A549 (cell line): ENCODE data around the gene CSAD. TPM values are rescaled to one million over a fixed set of nuclear protein-coding genes. Genes with fewer than 3 reads are reported as not detected.

Experiments
- ATAC-seq, 2 experiments: fragments of 200-7000 bp in 1 of 2; fragments of >200 bp in 1 of 2; cut with Nextera tagmentation in 1 of 2; cut with Tn5 transposase in 1 of 2; 3 replicates each; pipeline versions ENCODE4 v1.8.0 to v1.9.1; 2018 to 2020; ENCODE audit warnings: mild to moderate bottlenecking in 1 of 2, moderate library complexity in 1 of 2
- CTCF ChIA-PET: fragments of 300-600 bp; sonication (Branson Sonifier 250); formaldehyde crosslinking; extraction: SDS; loops from one replicate; lab custom pipeline; 2021; ENCODE audit warnings: antibody characterized with exemption, inconsistent platforms; lab: Yijun Ruan, JAX
- POLR2A ChIA-PET: fragments of 350-600 bp; formaldehyde crosslinking; extraction: SDS; loops from one replicate; lab custom pipeline; 2021; ENCODE audit warnings: antibody characterized with exemption, inconsistent platforms; lab: Yijun Ruan, JAX
- DNase-seq, 2 experiments: peaks; one replicate each; pipeline versions ENCODE4 v3.0.0 to v3.0.0-alpha.2; 2011 to 2016; ENCODE audit warnings: low read depth in 1 of 2, low spot score in 1 of 2
- FAIRE-seq: peaks from 2 replicates; lab custom pipeline; 2011; peaks lifted over from hg19 to GRCh38; lab: Jason Lieb, UNC
- H3K27ac ChIP-seq, 2 experiments: fragments of >200 bp; sonication (Bioruptor Twin); formaldehyde crosslinking; 3 replicates each; pipeline ENCODE4 v1.5.1; 2016 to 2017
- H3K4me1 ChIP-seq: fragments of >200 bp; sonication (Bioruptor Twin); formaldehyde crosslinking; 3 replicates; pipeline ENCODE4 v1.6.1; 2016
- H3K4me2 ChIP-seq: fragments of >200 bp; sonication (Bioruptor Twin); formaldehyde crosslinking; 3 replicates; pipeline ENCODE4 v1.6.1; 2016
- H3K4me3 ChIP-seq: fragments of >200 bp; sonication (Bioruptor Twin); formaldehyde crosslinking; 3 replicates; pipeline ENCODE4 v1.5.1; 2016
- H3K9me3 ChIP-seq: fragments of >200 bp; sonication (Bioruptor Twin); formaldehyde crosslinking; 3 replicates; pipeline ENCODE4 v1.6.1; 2016
- BHLHE40 ChIP-seq: IDR thresholded peaks from 2 replicates; pipeline ENCODE4 v1.6.1; 2012; ENCODE audit warnings: low read depth, low read length, inconsistent platforms
- CBX2 ChIP-seq: fragments of 200-600 bp; sonication (generic); IDR thresholded peaks from 2 replicates; pipeline ENCODE4 v1.6.1; 2016; ENCODE audit warnings: low read depth, mild to moderate bottlenecking, borderline replicate concordance
- CEBPB ChIP-seq, 2 experiments: fragments of >200 bp in 1 of 2; sonication (Bioruptor Twin) in 1 of 2; formaldehyde crosslinking in 1 of 2; IDR thresholded peaks; 2 replicates each; pipeline ENCODE4 v1.6.1; 2012 to 2016
- E2F6 ChIP-seq: IDR thresholded peaks from 2 replicates; pipeline ENCODE4 v1.6.1; 2012; ENCODE audit warnings: low read depth, borderline replicate concordance
- EHF ChIP-seq: fragments of 250-450 bp; sonication (Bioruptor Pico); IDR thresholded peaks from 2 replicates; pipeline ENCODE4 v1.5.0; 2020; ENCODE audit warnings: mild to moderate bottlenecking
- EHMT2 ChIP-seq: fragments of 200-600 bp; sonication (generic); IDR thresholded peaks from 2 replicates; pipeline ENCODE4 v1.6.1; 2016; ENCODE audit warnings: antibody characterized with exemption, low read depth, mild to moderate bottlenecking, moderate library complexity
- EP300 ChIP-seq, 2 experiments: fragments of >200 bp; sonication (Bioruptor Twin); formaldehyde crosslinking; IDR thresholded peaks; 2 replicates in 1 of 2; 3 replicates in 1 of 2; pipeline ENCODE4 v1.6.1; 2016 to 2017
- ESRRA ChIP-seq: fragments of 150-350 bp; IDR thresholded peaks from 2 replicates; pipeline ENCODE4 v1.6.1; 2014; ENCODE audit warnings: mild to moderate bottlenecking, low read length, borderline replicate concordance
- HOXB13 ChIP-seq: fragments of 250-450 bp; sonication (Bioruptor Pico); IDR thresholded peaks from 2 replicates; pipeline ENCODE4 v1.5.0; 2020; ENCODE audit warnings: low read depth, mild to moderate bottlenecking, moderate library complexity
- HOXB5 ChIP-seq: fragments of 250-450 bp; sonication (Bioruptor Pico); IDR thresholded peaks from 2 replicates; pipeline ENCODE4 v1.5.0; 2020; ENCODE audit warnings: mild to moderate bottlenecking, moderate library complexity
- NPAS2 ChIP-seq: fragments of 250-450 bp; sonication (Bioruptor Pico); IDR thresholded peaks from 2 replicates; pipeline ENCODE4 v1.8.0; 2022; ENCODE audit warnings: mild to moderate bottlenecking, moderate library complexity, borderline replicate concordance
- NR3C1 ChIP-seq: fragments of >200 bp; sonication (Bioruptor Twin); formaldehyde crosslinking; IDR thresholded peaks from 3 replicates; pipeline ENCODE4 v1.6.1; 2017
- RAD21 ChIP-seq, 2 experiments: fragments of >200 bp in 1 of 2; sonication (Bioruptor Twin) in 1 of 2; formaldehyde crosslinking in 1 of 2; IDR thresholded peaks in 1 of 2; conservative IDR thresholded peaks in 1 of 2; 2 replicates in 1 of 2; 3 replicates in 1 of 2; pipeline ENCODE4 v1.6.1; 2012 to 2018; ENCODE audit warnings: inconsistent platforms in 1 of 2
- RCOR1 ChIP-seq: fragments of 150-350 bp; IDR thresholded peaks from 2 replicates; pipeline ENCODE4 v1.6.1; 2014; ENCODE audit warnings: antibody characterized with exemption, low read length, low read depth
- RFX5 ChIP-seq: fragments of 450-650 bp; IDR thresholded peaks from 2 replicates; pipeline ENCODE4 v1.7.1; 2014; ENCODE audit warnings: antibody characterized with exemption, mild to moderate bottlenecking, moderate library complexity
- SMC3 ChIP-seq: fragments of >200 bp; sonication (Bioruptor Twin); formaldehyde crosslinking; IDR thresholded peaks from 3 replicates; pipeline ENCODE4 v1.6.1; 2018; ENCODE audit warnings: inconsistent platforms
- SREBF2 ChIP-seq: fragments of 450-650 bp; IDR thresholded peaks from 2 replicates; pipeline ENCODE4 v1.6.1; 2014; ENCODE audit warnings: mild to moderate bottlenecking, moderate library complexity
- USF2 ChIP-seq: fragments of 450-650 bp; IDR thresholded peaks from 2 replicates; pipeline ENCODE4 v1.6.1; 2014; ENCODE audit warnings: antibody characterized with exemption
- ZC3H11A ChIP-seq: fragments of 450-650 bp; IDR thresholded peaks from 2 replicates; pipeline ENCODE4 v1.6.1; 2014; ENCODE audit warnings: antibody characterized with exemption, mild to moderate bottlenecking
- ZFP36 ChIP-seq: fragments of 450-650 bp; IDR thresholded peaks from 2 replicates; pipeline ENCODE4 v1.6.1; 2014; ENCODE audit warnings: borderline replicate concordance; ENCODE audit not compliant: partially characterized antibody
- ZNF302 ChIP-seq: fragments of 250-450 bp; sonication (Bioruptor Pico); IDR thresholded peaks from 2 replicates; pipeline ENCODE4 v1.9.0; 2021; ENCODE audit warnings: inconsistent platforms, mild to moderate bottlenecking, moderate library complexity
- WGBS: methylation state at CpG from one replicate; pipeline ENCODE4 v1.1.6; 2017; ENCODE audit errors: missing lambda C conversion rate; 5-methylcytosine and 5-hydroxymethylcytosine counted together
- polyA plus RNA-seq, 4 experiments: library from polyadenylated mRNA; depleted of rRNA in 3 of 4; stranded (reverse); fragments of >200 nt; fragmentation: RNase III in 1 of 4; extraction: RNeasy Plus Mini Kit Qiagen cat#74134 plus additional on column Dnase treatment in 1 of 4; gene quantifications; 2 replicates in 3 of 4; 3 replicates in 1 of 4; pipeline ENCODE4 v1.2.3, GENCODE V29; 2011 to 2017

Gene CSAD
- polyA plus RNA-seq, 2 of the 4 experiments (the other 2 are of a cell fraction), result 14.5 to 16.5 TPM

GRCh38 chr12:53208435-53208834, 27.7 kb upstream of the CSAD start:
- Histone ChIP-seq H3K4me2 (no peak overlapping the region), H3K9me3 (no peaks in the 10 kb centered on the region), H3K27ac (no peak overlapping the region), H3K4me3 (no peak overlapping the region), H3K4me1 (no peaks in the 10 kb centered on the region)
- TF ChIP-seq HOXB5 (no peak), ZNF302 (CRISPR knock-in tag) (no peak), EHF (CRISPR knock-in tag) (no peak), NR3C1 (no peak)
- POLR2A ChIA-PET, result no interaction called here
- 87% methylated on average over 2 of the region's 2 CpGs for WGBS
- DNase-seq (no peak), ATAC-seq (no peak), FAIRE-seq (no peak)
- CTCF ChIA-PET, result interaction anchor here (0.5 to 33.2 kb wide), 12 partner anchors 8 to 147 kb away, joined by 3 to 1046 read pairs (median 9); partner anchors contain the start of genes AAAS, CSAD, MYG1 and PFDN5

- POLR2A ChIA-PET, result no interaction called here
- no peak within 1 kb of the TSS for H3K4me2 ChIP-seq
- CTCF ChIA-PET, result interaction anchor here (2.4 to 33.2 kb wide), 6 partner anchors 7 to 141 kb away, joined by 6 to 1046 read pairs (median 190); partner anchors contain the start of genes CSAD, MYG1, PFDN5 and ZNF740
Observed at GRCh38 chr12:53207042-53207441, 26.3 kb upstream of the CSAD start, which contains the start of gene ITGB7. Gene ITGB7 (minus strand): TSS chr12:53207251. CDS start chr12:53200443, 6,808 bp downstream.

GRCh38 chr12:53205747-53206419, 25.2 kb upstream of the CSAD start:
- CTCF ChIA-PET, result interaction anchor here (0.7 to 36.2 kb wide), 7 partner anchors 5 to 107 kb away, joined by 3 to 1046 read pairs (median 216); partner anchors contain the start of genes CSAD, ITGB7, MYG1 and PFDN5

More at GRCh38 chr12:53207042-53207441, 26.3 kb upstream of the CSAD start, which contains the start of gene ITGB7:
- Histone ChIP-seq H3K9me3 (no peaks in the 10 kb centered on the region), H3K4me3 (no peak within 1 kb of the TSS), H3K4me1 (no peaks in the 10 kb centered on the region), H3K27ac (no peak within 1 kb of the TSS)
- no peak for ATAC-seq
- DNase-seq, result no peak
- TF ChIP-seq ESRRA (no peak), HOXB13 (no peak), EHF (CRISPR knock-in tag) (no peak), HOXB5 (no peak), NR3C1 (no peak), SREBF2 (no peak), EP300 (IDR thresholded peaks at IDR 0.05) (no peak), ZFP36 (no peak), E2F6 (no peak), USF2 (no peak), SMC3 (no peak), RAD21 (conservative IDR thresholded peaks at IDR 0.05 in 1 of 2, IDR thresholded peaks at IDR 0.05 in 1 of 2) (no peak)
- FAIRE-seq, result no peak
- 70% methylated on average over 5 of the region's 5 CpGs for WGBS

More at GRCh38 chr12:53205747-53206419, 25.2 kb upstream of the CSAD start:
- Histone ChIP-seq H3K4me1 (no peaks in the 10 kb centered on the region), H3K9me3 (no peaks in the 10 kb centered on the region), H3K4me3 (no peak overlapping the region), H3K4me2 (no peak overlapping the region), H3K27ac (no peak overlapping the region)
- POLR2A ChIA-PET, result no interaction called here
- FAIRE-seq, result no peak
- DNase-seq, result no peak
- peak; percentile 62 to 64 for ATAC-seq
- TF ChIP-seq RFX5 (no peak), CBX2 (no peak), NPAS2 (no peak), BHLHE40 (no peak), SREBF2 (no peak), ZC3H11A (no peak), RCOR1 (no peak), E2F6 (no peak), EHMT2 (no peak), CEBPB (IDR thresholded peaks at IDR 0.05) (no peak)
- 61% methylated on average over 7 of the region's 7 CpGs for WGBS
